Adrenal gland (tissue), 12 donors: ENCODE results near the gene TAOK2. TPM values are rescaled to one million over a fixed set of nuclear protein-coding genes. Genes with fewer than 3 reads are reported as not detected.
"Not testable (repeated sequence)": the region's sequence is repeated elsewhere in the genome, so short reads cannot be mapped to it uniquely, and the experiment has no call there.

Source experiments
- DNase-seq, 7 donors: peaks; one replicate each; pipeline ENCODE4 v3.0.0-alpha.2; 2019 to 2020
- H3K27ac ChIP-seq, 5 donors: fragments of 200-600 bp; sonication (generic) in 4 of 5; 1 replicate in 3 of 5; 2 replicates in 2 of 5; pipeline versions ENCODE4 v1.5.1 to v1.8.0; 2016 to 2020; ENCODE audit warnings: mild to moderate bottlenecking in 1 of 5
- H3K27me3 ChIP-seq: fragments of 200-600 bp; 2 replicates; pipeline ENCODE4 v1.8.0; 2021
- H3K36me3 ChIP-seq, 2 donors: fragments of 200-600 bp; replicated peaks in 1 of 2; 1 replicate in 1 of 2; 2 replicates in 1 of 2; pipeline versions ENCODE4 v1.5.1 to v1.8.0; 2018 to 2022
- H3K4me1 ChIP-seq, 2 donors: fragments of 200-600 bp; replicated peaks in 1 of 2; 1 replicate in 1 of 2; 2 replicates in 1 of 2; pipeline versions ENCODE4 v1.5.1 to v1.8.0; 2018 to 2021
- H3K4me3 ChIP-seq, 4 donors: fragments of 200-600 bp; sonication (generic) in 3 of 4; one replicate each; pipeline ENCODE4 v1.5.1; 2016 to 2018
- H3K9me3 ChIP-seq, 3 donors: fragments of 200-600 bp; sonication (generic) in 1 of 3; replicated peaks in 1 of 3; 1 replicate in 2 of 3; 2 replicates in 1 of 3; pipeline versions ENCODE4 v1.5.1 to v1.8.0; 2016 to 2021
- POLR2A ChIP-seq, 2 donors: fragments of 450-650 bp; IDR thresholded peaks; one replicate each; pipeline ENCODE4 v1.6.1; 2017; ENCODE audit warnings: antibody characterized with exemption in 2 of 2, mild to moderate bottlenecking in 2 of 2, moderate library complexity in 1 of 2
- WGBS, 4 donors: extraction: QIAGEN DNeasy Blood & Tissue Kit in 2 of 4; methylation state at CpG; one replicate each; pipeline versions ENCODE4 v1.1.5 to v1.1.7; 2013 to 2017; 5-methylcytosine and 5-hydroxymethylcytosine counted together
- intact Hi-C, 2 donors: fragments of 100-400 bp; cut with DNase I; formaldehyde crosslinking; loops; one replicate each; pipeline versions ENCODE4 v1.14.1 to v1.15.0; 2022 to 2023
- polyA plus RNA-seq, 3 donors: library from polyadenylated mRNA; stranded (reverse); fragments of 200-250 nt in 2 of 3; fragments of 350-450 nt in 1 of 3; fragmentation: Illumina TruSeq in 1 of 3; extraction: RNeasy Lipid Tissue Mini Kit (QIAGEN cat#74804) in 1 of 3; gene quantifications; one replicate each; pipeline ENCODE4 v1.2.3, GENCODE V29; 2013 to 2014
- total RNA-seq, 9 donors: library from RNA; depleted of rRNA in 4 of 9; stranded (reverse); fragments of >200 nt in 4 of 9; fragments of 120-200 nt in 1 of 9; fragmentation: NEBNext Ultra II Directional in 1 of 9; extraction: Animal tissue kit (Norgen Biotek cat#: 25700) in 1 of 9; gene quantifications; one replicate each; pipeline versions ENCODE4 v1.1.0 to v1.2.4, GENCODE V29; 2013 to 2023
- TF ChIP-seq, protein P1 (sequence below), 6 experiments: fragments of 450-650 bp in 4 of 6; fragments of 200-600 bp in 2 of 6; sonication (generic) in 1 of 6; IDR thresholded peaks; 1 replicate in 5 of 6; 2 replicates in 1 of 6; pipeline versions ENCODE4 v1.5.1 to v1.8.0; 2016 to 2021; ENCODE audit warnings: antibody characterized with exemption in 6 of 6, mild to moderate bottlenecking in 2 of 6, moderate library complexity in 1 of 6
- donor health status: healthy with polysubstance abuse.
- donor health status: Bipolar disorder and iron deficiency.
- donor health status: DM: yes; HTN: yes; CAD: no.
- donor health status: DM: no; HTN: no; CAD: no.
- donor health status: DM: no; HTN: no; CAD: no.
- donor health status: DM: yes; HTN: yes; CAD: no.

TAOK2 gene
- total and polyA plus RNA-seq, 12 donors: 36.6 to 135 (median 72.3) TPM

DNA sequence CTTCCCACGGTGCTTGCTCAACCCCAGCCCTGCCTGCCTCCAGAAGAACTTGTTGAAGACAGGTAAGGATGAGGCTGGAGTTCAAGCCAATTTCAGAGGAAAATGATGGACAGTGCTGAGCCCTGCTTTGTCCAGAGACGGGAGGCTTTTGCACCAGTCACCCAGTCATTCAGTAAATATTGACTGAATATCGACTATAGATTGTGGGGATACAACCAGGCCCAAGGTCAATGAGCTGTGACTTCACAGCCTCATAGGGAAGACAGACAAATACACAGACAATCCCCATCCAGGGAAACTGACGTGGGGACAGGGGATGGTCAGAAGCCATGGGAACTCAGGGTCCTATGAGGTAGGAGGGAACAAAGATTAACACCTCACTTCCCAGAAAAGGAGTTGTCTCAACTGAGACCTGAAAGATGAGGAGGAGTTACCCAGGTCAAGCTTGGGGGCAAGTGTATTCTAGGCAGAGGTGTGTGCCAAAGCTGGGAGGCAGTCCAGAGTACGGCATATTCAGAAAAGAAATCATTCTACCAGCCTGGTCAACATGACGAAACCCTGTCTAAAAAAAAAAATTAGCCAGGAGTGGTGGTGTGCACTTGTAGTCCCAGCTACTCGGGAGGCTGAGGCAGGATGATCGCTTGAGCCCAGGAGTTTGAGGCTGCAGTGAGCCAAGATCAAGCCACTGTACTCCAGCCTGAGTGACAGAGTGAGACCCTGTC lies 43.0 kb downstream of the TAOK2 start:
- no peak overlapping the region for H3K4me3 ChIP-seq
- intact Hi-C loops: no loop called here
- H3K27me3 ChIP-seq: peaks cover 2% of the 10 kb centered on the region
- WGBS, 4 donors: 66 to 81% (median 70%) methylated on average over 8 of the region's 8 CpGs
- no peaks in the 10 kb centered on the region for H3K36me3 ChIP-seq
- TF ChIP-seq, protein P1, sequence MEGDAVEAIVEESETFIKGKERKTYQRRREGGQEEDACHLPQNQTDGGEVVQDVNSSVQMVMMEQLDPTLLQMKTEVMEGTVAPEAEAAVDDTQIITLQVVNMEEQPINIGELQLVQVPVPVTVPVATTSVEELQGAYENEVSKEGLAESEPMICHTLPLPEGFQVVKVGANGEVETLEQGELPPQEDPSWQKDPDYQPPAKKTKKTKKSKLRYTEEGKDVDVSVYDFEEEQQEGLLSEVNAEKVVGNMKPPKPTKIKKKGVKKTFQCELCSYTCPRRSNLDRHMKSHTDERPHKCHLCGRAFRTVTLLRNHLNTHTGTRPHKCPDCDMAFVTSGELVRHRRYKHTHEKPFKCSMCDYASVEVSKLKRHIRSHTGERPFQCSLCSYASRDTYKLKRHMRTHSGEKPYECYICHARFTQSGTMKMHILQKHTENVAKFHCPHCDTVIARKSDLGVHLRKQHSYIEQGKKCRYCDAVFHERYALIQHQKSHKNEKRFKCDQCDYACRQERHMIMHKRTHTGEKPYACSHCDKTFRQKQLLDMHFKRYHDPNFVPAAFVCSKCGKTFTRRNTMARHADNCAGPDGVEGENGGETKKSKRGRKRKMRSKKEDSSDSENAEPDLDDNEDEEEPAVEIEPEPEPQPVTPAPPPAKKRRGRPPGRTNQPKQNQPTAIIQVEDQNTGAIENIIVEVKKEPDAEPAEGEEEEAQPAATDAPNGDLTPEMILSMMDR (IDR thresholded peaks at IDR 0.05): no peak
- TF ChIP-seq POLR2A (IDR thresholded peaks at IDR 0.05): no peak
- no peaks in the 10 kb centered on the region for H3K9me3 ChIP-seq
- no peak for DNase-seq
- H3K27ac ChIP-seq: no peak overlapping the region
- H3K4me1 ChIP-seq: no peaks in the 10 kb centered on the region

DNA sequence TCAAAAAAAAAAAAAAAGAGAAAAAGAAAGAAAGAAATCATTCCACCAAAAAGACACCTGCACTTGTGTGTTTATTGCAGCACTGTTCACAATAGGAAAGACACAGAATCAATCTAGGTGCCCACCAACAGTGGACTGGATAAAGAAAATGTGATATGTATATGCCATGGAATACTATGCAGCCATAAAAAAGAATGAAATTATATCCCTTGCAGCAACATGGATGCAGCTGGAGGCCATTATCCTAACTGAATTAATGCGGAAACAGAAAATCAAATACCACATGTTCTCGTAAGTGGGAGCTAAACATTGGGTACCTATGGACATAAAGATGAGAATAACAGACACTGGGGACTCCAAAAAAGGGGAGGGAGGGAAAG lies 43.6 kb downstream of the TAOK2 start:
- DNase-seq: no peak
- Histone ChIP-seq H3K4me1 (no peaks in the 10 kb centered on the region), H3K36me3 (no peaks in the 10 kb centered on the region), H3K9me3 (no peaks in the 10 kb centered on the region), H3K27ac (no peak overlapping the region), H3K4me3 (no peak overlapping the region), H3K27me3 (no peaks in the 10 kb centered on the region)
- intact Hi-C loops: no loop called here
- 96 to 99% (median 97%) methylated on average over 2 of the region's 2 CpGs for WGBS, 4 donors
- TF ChIP-seq POLR2A (IDR thresholded peaks at IDR 0.05): no peak
- TF ChIP-seq, protein P1 (IDR thresholded peaks at IDR 0.05): no peak

DNA sequence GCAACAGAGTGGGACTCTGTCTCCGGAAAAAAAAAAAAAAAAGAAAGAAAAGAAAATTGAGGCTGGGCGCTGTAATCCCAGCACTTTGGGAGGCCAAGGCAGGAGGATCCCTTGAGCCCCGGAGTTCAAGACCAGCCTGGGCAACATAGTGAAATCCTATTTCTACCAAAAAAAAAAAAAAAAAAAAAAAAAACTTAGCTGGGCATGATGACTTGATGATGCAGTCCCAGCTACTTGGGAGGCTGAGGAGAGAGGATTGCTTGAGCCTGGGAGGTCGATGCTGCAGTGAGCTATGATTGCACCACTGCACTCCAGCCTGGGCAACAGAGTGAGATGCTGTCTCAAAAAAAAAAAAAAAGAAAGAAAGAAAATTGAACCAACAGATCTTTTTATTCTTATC lies 44.3 kb downstream of the TAOK2 start:
- H3K36me3 ChIP-seq, H3K27ac ChIP-seq, DNase-seq, H3K4me3 ChIP-seq, intact Hi-C loops, H3K9me3 ChIP-seq, H3K4me1 ChIP-seq, H3K27me3 ChIP-seq: not testable (repeated sequence)
- whole genome bisulfite sequencing, 4 donors: 88 to 96% (median 90%) methylated on average over 4 of the region's 4 CpGs

DNA sequence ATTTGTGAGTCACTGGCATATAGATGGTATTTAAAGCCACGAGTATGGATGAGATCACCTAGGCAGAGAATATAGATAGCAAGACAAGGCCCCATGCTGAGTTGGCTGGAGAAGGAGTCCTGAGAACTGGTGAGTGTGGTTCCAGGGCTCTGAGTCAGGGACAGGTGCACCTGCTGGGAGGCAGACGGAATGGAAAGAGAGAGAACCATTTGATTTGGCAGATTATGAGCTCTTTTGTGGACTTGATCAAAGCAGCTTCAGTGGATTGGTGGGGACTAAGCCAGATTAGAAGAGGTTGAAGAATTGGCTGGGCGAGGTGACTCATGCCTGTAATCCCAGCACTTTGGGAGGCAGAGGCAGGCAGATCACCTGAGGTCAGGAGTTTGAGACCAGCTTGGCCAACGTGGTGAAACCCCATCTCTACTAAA lies 45.1 kb downstream of the TAOK2 start:
- 82 to 90% (median 86%) methylated on average over 4 of the region's 4 CpGs for WGBS, 4 donors
- no peak overlapping the region for H3K27ac ChIP-seq
- H3K9me3 ChIP-seq: no peaks in the 10 kb centered on the region
- intact Hi-C loops: no loop called here
- no peaks in the 10 kb centered on the region for H3K4me1 ChIP-seq
- no peaks in the 10 kb centered on the region for H3K27me3 ChIP-seq
- no peaks in the 10 kb centered on the region for H3K36me3 ChIP-seq
- no peak for DNase-seq
- no peak overlapping the region for H3K4me3 ChIP-seq
- TF ChIP-seq POLR2A (IDR thresholded peaks at IDR 0.05): no peak
- TF ChIP-seq, protein P1 (IDR thresholded peaks at IDR 0.05): no peak

DNA sequence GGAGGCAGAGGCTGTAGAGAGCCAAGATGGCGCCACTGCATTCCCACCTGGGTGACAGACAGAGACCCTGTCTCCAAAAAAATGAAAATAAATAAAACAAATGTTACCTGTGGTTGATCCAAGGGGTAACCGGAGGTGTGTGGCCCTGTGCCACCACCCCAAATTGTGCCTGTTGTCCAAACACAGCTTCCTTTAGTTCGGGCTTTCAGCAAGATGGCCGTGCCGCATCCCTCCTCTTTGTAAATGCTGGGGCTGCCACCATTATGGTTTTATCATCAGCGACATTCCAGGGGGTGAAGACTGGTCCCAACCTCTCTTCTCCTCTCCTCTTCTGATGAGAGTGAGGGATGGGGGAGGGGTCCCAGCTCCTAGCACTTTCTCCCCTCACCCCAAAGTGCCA lies 49.2 kb downstream of the TAOK2 start, which contains the start of gene C16orf92:
TSS of gene C16orf92 (plus strand) at position 312 of the 400 bp plus-strand sequence. CDS start 143 bp downstream, outside the sequence.
- intact Hi-C loops: loop anchor here in 1 of 2 donors (10.0 kb wide), 1 partner anchor 318 kb away; no protein-coding TSS in a partner anchor
- no peaks in the 10 kb centered on the region for H3K9me3 ChIP-seq
- WGBS, 4 donors: 76 to 85% (median 82%) methylated on average over 6 of the region's 6 CpGs

More for the DNA sequence above, 49.2 kb downstream of the TAOK2 start, which contains the start of gene C16orf92:
- Histone ChIP-seq H3K27me3 (no peaks in the 10 kb centered on the region), H3K27ac (no peak within 1 kb of the TSS), H3K4me3 (no peak within 1 kb of the TSS), H3K4me1 (no peaks in the 10 kb centered on the region), H3K36me3 (no peaks in the 10 kb centered on the region)
- TF ChIP-seq POLR2A (IDR thresholded peaks at IDR 0.05): no peak
- TF ChIP-seq, protein P1 (IDR thresholded peaks at IDR 0.05): no peak
- no peak for DNase-seq
